DMS114 treated with DMSO at 0.1 percent for 48 hours (cell line): ENCODE data around the gene NGEF.
"Not testable (repeated sequence)": the region's sequence is repeated elsewhere in the genome, so short reads cannot be mapped to it uniquely, and the experiment has no call there.

Experiments
- DNase-seq: peaks from one replicate; lab custom pipeline; 2025; ENCODE audit not compliant: unreplicated experiment; lab: John Stamatoyannopoulos, UW

Gene NGEF, protein sequence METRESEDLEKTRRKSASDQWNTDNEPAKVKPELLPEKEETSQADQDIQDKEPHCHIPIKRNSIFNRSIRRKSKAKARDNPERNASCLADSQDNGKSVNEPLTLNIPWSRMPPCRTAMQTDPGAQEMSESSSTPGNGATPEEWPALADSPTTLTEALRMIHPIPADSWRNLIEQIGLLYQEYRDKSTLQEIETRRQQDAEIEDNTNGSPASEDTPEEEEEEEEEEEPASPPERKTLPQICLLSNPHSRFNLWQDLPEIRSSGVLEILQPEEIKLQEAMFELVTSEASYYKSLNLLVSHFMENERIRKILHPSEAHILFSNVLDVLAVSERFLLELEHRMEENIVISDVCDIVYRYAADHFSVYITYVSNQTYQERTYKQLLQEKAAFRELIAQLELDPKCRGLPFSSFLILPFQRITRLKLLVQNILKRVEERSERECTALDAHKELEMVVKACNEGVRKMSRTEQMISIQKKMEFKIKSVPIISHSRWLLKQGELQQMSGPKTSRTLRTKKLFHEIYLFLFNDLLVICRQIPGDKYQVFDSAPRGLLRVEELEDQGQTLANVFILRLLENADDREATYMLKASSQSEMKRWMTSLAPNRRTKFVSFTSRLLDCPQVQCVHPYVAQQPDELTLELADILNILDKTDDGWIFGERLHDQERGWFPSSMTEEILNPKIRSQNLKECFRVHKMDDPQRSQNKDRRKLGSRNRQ

DNA sequence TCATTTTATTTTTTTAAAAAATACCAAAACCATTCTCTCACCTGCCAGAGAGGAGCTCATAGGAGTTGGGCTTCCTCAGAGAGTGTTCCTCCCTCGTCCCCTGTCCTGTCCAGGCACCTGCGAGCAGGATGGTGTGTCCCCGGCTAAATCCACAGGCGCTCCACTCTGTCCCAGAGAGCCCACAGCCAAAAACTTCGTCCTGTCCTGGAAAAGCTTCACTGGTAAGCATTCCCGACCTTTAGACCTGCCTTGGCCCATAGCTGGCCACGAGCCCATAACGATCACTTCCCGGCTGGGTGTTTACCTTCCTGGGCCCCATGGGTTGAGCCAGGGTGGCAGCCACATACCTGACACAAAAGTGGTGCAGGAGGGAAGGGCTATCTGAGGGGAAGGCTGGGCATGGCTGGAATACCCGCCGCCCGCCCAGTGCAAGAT lies at the start of gene NGEF:
Gene NGEF, minus strand, starts transcription at position 230 of the 435 bp plus-strand sequence. CDS start 38,366 bp downstream, outside the sequence.
- DNase-seq, result no peak

- no peak for DNase-seq
Measured at GRCh38 chr2:233062451-233062850, 49.4 kb upstream of the NGEF start.

DNA sequence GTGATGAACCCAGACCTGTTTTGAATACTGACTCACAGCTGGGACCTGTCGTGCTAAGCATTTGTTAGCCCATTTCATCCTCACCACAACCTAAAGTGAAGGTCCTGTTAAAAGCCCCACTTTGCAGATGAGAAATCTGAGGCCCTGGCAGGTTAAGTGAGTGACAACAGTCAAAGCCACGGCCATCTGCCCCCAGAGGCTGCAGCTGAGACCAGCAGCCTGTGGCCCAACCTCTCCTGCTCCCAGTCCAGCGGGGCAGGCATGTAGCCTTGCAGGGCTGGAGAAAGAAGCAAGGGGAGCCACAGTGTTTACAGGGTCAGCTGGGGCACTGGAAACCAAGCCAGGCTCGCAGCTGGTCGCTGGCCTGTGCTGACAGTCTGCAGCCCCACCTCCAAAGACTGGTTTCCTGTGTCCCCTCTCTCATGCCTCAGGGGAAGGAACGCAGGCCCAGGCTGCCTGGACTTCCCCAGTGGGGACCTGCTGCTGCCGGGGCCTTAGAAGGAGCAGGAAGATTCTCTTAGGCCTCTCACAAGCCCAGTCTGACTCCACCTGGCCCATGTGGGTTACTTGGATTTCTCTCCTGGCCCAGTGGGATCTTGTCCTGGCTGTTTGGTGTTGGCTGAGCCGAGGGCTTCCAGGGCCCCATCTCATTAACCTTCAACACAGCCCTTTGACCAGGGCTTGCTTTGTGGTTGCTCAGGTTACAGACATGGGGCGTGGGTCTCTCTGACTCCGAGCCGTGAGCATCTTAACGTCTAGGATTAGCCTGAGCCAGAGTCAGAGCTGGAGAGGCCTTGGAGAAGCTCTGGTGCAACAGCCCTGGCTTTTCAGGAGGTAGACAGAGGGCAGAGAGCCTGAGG lies 48.8 kb upstream of the NGEF start:
- no peak for DNase-seq

DNA sequence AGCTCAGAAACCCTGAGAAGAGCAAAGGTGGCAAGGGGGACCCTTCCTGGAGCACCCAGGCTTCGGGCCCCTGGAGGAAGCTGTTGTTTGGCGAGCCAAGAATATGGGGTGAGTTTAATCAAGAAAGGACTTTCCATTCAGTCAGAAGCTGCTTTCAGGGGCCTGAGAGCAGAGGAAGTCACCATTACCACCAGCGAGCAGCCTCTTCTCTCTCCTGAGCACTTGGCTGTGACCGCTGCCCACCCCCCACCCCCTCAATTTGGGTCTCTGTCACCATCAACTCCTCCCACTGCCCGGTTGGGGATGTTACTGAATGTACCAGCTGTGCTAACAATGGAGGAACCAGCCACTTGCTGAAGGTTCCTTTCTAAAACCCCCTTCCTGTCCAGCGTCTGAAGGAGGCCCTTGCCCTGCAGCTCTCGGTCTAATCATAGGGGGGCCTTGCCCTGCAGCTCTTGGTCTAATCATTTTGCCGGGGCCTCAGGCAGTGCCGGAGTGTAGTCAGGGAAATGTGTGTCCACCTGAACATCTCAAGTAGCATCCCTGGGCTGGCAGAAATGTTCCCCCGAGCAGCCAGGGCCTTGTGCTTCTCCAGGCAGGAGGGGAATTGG lies 48.0 kb upstream of the NGEF start:
- DNase-seq, result no peak

DNA sequence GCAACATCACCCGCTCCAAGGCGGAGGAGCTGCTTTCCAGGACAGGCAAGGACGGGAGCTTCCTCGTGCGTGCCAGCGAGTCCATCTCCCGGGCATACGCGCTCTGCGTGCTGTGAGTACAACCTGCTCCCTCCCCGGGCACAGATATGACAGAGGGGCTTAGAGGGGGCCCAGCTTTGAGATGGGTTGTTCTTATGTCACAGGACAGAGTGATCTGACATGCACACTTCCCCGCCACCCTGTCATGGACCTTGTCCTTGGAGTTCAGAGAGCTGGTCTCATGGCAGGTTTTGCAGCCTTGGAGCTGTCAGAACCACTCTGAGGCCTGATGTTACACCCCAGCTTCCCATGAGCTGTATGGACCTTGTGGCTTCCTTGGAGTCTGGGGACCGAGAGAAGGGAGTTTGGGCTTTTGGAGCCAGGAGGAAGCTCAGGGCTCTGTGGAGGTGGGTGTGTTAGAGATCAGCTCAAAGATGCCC lies 47.5 kb upstream of the NGEF start:
- no peak for DNase-seq

DNA sequence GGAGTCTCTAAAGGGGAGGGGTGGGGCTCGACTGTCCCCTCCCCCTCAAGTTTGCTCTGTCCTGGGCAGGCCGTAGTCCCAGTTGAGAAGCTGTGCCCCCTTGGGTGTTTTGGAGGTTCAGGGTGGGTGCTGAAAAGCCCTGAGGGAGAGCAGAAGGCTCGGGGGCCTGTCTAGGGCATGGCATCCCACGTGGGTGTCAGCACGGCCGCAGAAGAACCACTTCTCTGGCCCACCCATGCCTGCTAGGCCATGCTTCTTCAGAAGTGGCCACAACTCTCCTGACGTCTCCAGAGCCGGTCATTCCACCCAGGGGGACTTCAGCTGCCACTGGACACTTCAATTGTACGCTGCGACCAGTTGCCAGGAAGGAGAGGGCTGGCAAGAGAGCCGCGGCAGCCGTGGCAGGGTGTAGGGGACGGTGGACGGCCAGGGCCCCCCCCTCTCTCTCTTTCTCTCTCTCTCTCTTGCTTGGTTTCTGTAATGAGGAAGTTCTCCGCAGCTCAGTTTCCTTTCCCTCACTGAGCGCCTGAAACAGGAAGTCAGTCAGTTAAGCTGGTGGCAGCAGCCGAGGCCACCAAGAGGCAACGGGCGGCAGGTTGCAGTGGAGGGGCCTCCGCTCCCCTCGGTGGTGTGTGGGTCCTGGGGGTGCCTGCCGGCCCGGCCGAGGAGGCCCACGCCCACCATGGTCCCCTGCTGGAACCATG lies 46.9 kb upstream of the NGEF start, which contains the start of gene INPP5D:
Gene INPP5D, plus strand, starts transcription at position 546 of the 704 bp plus-strand sequence. Its CDS starts 137 bp downstream, at position 683.
- DNase-seq, result no peak

- no peak for DNase-seq
Measured at GRCh38 chr2:233059547-233059796, 46.4 kb upstream of the NGEF start.

DNA sequence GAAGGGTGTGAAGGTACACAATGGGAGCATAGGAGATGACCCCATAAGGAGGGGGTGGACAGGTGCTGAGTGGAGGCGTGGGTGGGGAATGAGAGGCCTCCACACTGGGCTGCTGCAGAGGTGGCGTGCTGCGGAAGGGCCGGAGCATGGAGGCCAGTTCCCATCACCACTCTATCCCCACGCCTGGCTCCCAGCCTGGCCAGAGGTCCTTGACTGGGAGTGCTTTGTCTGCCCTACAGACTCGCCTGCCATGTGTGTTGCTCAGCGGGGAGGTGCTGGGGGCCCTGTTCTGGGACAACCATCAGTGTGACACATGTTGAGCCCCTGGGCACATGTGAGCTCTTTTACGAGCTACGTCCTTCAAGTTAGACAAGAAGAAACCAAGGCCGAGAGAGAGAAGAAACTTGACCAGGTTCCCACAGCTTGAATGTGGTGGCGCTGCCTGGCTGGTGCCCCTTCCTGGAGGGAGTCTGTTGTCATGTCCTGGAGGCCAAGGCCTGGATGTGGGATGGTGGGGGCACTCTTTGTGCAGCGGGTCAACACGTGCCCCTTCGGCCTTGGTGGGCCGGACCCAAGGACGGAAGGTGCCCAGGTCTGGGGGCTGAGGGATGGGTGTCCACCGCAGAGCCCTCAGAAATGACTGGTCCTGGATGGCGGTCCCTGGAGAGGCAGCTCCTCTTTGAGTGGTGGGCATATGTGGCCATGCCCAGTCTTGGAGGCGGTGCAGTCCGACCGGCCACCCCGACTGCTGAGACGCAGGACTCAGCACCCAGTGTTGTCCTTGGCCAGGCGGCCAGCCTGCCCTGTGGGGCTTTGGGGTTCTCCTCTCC lies 45.9 kb upstream of the NGEF start:
- no peak for DNase-seq

DNA sequence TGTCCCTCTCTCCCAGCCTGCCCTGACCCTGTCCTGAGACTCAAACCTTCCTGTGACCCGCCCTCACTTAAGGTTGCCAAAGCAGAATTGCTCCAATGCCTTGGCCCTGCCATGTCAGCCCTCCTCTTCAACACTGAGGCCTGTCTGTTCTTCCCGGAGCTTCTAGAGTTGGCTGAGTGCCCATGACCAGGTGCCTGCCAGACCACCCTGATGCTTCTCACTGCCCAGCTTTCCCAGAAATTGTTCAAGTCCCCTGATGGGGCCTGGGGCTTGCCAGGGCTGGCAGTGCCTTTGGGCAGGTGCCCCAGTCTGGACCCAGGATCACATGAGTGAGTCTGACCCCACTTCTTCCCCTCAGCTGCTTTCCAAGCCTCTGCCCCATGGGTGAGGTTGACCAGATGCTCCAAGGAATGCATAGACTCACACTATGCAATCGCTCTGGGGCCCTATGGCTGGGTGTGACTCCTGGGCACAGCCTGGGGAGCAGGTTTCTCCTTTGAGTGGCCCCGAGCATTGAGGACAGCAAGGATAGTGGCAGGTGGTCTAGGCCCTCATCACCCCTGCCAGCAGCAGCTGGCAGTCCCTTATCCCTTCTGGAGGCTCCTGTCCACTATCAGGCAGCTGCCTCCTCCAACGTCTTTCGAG lies 44.0 kb upstream of the NGEF start:
- DNase-seq, result no peak

GRCh38 chr2:233055362-233055761 lies 42.3 kb upstream of the NGEF start:
- DNase-seq, result no peak

DNA sequence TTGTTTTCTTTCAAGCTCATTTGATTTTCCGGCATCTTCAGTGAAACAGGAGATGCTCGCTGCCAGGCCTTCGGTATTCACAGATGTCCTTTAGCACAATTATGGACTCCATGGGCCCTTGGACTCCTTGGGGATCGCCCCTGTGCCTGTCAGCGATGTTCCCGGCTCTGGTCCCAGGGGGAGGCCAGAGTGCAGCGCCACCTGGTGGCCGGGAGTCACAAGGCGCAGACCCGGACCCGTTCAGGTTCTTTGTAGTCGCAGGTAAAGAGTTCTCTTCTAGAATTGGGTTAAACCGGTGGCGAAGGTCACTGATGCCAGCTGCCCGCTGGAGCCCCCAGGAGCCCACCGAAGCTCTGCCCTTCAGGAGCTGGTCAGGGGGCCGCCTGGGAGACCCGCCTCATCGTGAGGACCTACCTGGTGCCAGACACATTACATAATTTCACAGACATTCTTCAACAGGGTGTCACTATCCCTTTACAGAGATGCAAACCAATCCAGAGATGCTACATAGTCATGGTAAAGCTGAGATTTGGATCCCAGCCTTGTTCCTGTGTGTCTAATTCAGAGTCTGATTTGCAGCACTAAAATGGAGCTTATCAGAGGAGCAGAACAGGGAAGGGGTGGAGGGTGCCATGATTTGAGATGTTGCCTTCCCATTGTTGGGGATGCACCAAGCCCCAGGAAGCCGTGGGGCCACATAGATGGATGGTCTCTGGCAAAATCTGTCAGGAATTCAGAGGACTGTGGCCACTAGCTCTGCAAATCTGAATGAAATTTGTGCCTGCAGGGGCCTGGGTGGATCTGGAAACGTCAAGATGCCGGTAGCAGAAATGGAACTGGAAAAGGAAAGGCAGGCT lies 41.1 kb upstream of the NGEF start:
- DNase-seq, result no peak

DNA sequence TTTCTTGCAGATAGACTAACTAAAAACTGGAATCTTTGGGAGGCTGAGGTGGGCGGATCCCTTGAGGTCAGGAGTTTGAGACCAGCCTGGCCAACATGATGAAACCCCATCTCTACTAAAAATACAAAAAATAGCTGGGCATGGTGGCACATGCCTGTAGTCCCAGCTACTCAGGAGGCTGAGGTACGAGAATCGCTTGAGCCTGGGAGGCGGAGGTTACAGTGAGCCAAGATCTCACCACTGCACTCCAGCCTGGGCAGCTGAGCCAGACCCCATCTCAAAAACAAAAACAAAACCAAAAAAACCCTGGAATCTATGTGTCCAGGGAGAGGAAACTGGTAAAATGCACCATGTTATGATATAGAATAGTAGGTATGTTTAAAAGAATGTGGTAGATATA lies 39.5 kb upstream of the NGEF start:
- DNase-seq, result not testable (repeated sequence)

DNA sequence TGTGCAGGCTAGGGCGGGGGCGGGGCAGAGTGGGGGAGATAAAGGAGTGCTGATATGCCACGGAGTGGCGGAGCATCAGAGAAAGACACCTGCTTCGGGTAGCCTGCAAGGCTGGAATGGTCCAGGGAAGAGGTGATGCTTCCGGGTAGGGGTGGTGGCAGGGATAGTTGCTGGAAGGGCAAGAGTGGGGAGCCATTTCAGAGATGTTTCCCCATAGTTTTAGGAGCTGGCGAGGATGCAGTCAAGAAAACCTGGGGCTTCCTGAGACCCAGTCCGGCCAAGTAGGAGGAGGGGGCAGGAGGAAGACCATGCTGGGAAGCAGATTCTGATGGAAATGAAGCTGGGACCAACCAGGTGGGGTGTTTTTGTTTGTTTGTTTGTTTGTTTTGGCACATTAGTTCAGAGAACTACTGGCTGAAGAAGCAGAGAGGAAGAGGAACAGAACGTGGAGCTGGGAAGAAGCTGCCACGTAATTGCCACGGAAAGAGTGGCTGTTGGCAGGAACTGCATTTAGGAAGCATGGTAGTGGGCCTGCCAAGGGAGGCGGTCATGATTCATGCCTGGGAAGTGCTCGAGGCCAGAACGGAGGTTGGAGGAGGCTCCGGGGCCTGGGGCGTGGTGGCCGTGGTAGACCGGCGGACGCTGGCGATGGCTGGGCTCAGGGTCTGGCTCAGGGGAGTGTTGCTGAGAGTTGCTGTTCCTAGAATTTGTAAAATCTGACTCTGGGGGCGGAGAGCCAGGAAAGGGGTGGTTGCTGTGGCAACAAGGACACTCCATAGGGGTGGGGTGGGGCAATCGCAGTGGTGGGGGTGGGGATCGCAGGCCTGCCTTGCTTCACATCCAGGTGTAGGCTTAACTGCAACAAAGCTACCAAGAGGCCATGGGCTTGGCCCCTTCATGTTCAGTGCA lies 38.4 kb upstream of the NGEF start:
- DNase-seq, result no peak

DNA sequence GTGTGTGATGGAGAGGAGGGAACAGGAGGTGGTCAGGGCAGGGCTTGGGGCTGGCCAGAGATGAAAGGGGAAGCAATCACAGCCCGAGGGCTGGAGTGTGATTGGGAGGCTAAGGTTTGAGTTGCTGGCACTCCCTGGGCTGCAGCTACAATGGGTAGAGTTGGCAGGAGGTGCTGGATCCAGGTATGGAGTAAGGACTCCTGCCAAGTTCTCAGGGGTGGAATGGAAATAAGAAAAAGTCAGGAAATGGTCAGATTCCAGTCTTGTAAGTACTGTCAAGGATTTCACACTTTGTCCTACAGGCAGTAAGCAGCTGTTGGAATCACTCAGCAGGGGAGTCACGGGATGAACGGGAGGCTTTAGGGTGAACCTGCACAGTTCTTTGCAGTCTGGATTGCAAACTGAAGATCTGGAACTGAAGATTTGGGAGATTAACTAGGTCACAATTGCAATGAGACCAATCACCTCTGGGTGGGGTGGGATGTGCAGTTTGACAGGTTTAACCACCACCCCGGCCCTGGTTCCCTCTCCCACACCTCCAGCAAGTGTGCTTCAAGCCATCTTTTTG lies 36.2 kb upstream of the NGEF start:
- DNase-seq, result no peak

- no peak for DNase-seq
Measured at GRCh38 chr2:233048569-233049193, 35.6 kb upstream of the NGEF start.

DNA sequence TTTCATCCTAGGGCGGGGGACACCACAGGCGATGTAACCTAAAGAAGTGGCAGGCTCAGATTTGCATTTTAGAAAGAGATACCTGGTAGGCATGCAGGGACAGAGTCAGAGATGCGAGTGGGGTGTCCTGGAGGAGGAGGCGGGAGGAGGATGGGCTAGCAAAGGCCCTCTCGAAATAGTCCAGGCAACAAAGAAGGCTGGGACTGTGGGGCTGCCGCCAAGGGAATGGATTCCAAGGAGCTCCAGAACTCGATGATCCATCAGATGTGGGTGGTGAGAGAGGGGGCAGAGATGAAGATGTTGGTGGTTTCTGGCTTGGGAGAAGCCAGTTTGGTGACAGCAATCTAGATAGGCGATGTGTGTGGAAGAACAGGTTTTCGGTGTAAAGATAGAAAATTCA lies 34.6 kb upstream of the NGEF start:
- DNase-seq, result no peak
